Activated T-helper 17 cell treated with anti-CD3 and anti-CD28 coated beads, Interleukin-2, amount 50 U/mL, for 72 hours (primary cell): ENCODE data around the gene SORL1-AS1. TPM values are rescaled to one million over a fixed set of nuclear protein-coding genes. Genes with fewer than 3 reads are reported as not detected.

ENCODE experiments used
- total RNA-seq, 2 donors: library from RNA; stranded (reverse); gene quantifications; one replicate each; pipeline ENCODE4 v1.2.3, GENCODE V29; 2022

Gene SORL1-AS1

Other genes starting within 250 kb of the SORL1-AS1 start
- 10 to 100 TPM; 20.1 to 22.4 TPM for gene SC5D, start 160.2 kb downstream of the SORL1-AS1 start, total RNA-seq
- gene SORL1, start 653 bp downstream of the SORL1-AS1 start, total RNA-seq, result 10 to 100 TPM; 47.1 to 98.5 TPM